DOHH2 (cell line): Measurements from ENCODE around the gene SMARCC1.

Experiments
- H3F3A ChIP-seq: fragments of 200-600 bp; sonication (generic), shearing (Covaris generic); 2 replicates; pipeline ENCODE4 v1.6.0; 2016; ENCODE audit warnings: antibody characterized with exemption, mild to moderate bottlenecking; ENCODE audit not compliant: control insufficient read depth, insufficient read depth
- H3K27ac ChIP-seq: fragments of 200-600 bp; sonication (generic); 2 replicates; pipeline ENCODE4 v1.5.1; 2014; ENCODE audit warnings: low read depth, mild to moderate bottlenecking, low read length, moderate library complexity
- H3K27me3 ChIP-seq: fragments of 200-600 bp; sonication (generic); 2 replicates; pipeline ENCODE4 v1.6.1; 2014; ENCODE audit warnings: mild to moderate bottlenecking, low read length, mixed read lengths; ENCODE audit not compliant: control insufficient read depth
- H3K36me3 ChIP-seq: fragments of 200-600 bp; sonication (generic); 2 replicates; pipeline ENCODE4 v1.6.1; 2014; ENCODE audit warnings: mild to moderate bottlenecking, low read length, moderate library complexity, mixed read lengths; ENCODE audit not compliant: control insufficient read depth
- H3K4me1 ChIP-seq: fragments of 200-600 bp; sonication (generic); 2 replicates; pipeline ENCODE4 v1.6.1; 2014; ENCODE audit warnings: mild to moderate bottlenecking, low read length, mixed read lengths; ENCODE audit not compliant: control insufficient read depth
- H3K4me2 ChIP-seq: fragments of 200-600 bp; sonication (generic); 2 replicates; pipeline ENCODE4 v1.6.0; 2014; ENCODE audit warnings: mild to moderate bottlenecking, low read length, moderate library complexity
- H3K4me3 ChIP-seq: fragments of 200-600 bp; sonication (generic); 2 replicates; pipeline ENCODE4 v1.5.1; 2014; ENCODE audit warnings: mild to moderate bottlenecking, low read length, mixed read lengths
- H3K79me2 ChIP-seq: fragments of 200-600 bp; sonication (generic); 2 replicates; pipeline ENCODE4 v1.6.1; 2014; ENCODE audit warnings: mild to moderate bottlenecking, low read length, mixed read lengths; ENCODE audit not compliant: control insufficient read depth
- H3K9me2 ChIP-seq: fragments of 200-600 bp; sonication (generic); replicated peaks from 2 replicates; pipeline ENCODE4 v1.6.1; 2014; ENCODE audit warnings: mild to moderate bottlenecking, low read length, mixed read lengths; ENCODE audit not compliant: control insufficient read depth
- H3K9me3 ChIP-seq: fragments of 200-600 bp; sonication (generic); 2 replicates; pipeline ENCODE4 v1.6.1; 2014; ENCODE audit warnings: antibody characterized with exemption, low read length, mixed read lengths; ENCODE audit not compliant: control insufficient read depth, insufficient read depth
- H4K20me1 ChIP-seq: fragments of 200-600 bp; sonication (generic); 2 replicates; pipeline ENCODE4 v1.6.0; 2014; ENCODE audit warnings: low read depth, mild to moderate bottlenecking, antibody characterized with exemption, low read length, moderate library complexity; ENCODE audit not compliant: control insufficient read depth, insufficient read depth
- CTCF ChIP-seq: fragments of 200-600 bp; sonication (generic); IDR thresholded peaks from one replicate; pipeline ENCODE4 v1.5.1; 2014; ENCODE audit warnings: antibody characterized with exemption, mild to moderate bottlenecking, low read depth, low read length; ENCODE audit not compliant: poor library complexity, severe bottlenecking
- EZH2phosphoT487 ChIP-seq: fragments of 200-600 bp; sonication (generic); IDR thresholded peaks from 2 replicates; pipeline ENCODE4 v1.6.1; 2017; ENCODE audit warnings: borderline replicate concordance, mild to moderate bottlenecking, antibody characterized with exemption, low read length, moderate library complexity, mixed read lengths

SMARCC1 gene

GRCh38 chr3:47701388-47701787, 80.3 kb downstream of the SMARCC1 start:
- H3K4me3 ChIP-seq = no peak overlapping the region
- no peaks in the 10 kb centered on the region for H4K20me1 ChIP-seq
- no peaks in the 10 kb centered on the region for H3K9me3 ChIP-seq
- H3K9me2 ChIP-seq = no peaks in the 10 kb centered on the region
- H3K4me2 ChIP-seq = no peak overlapping the region
- no peaks in the 10 kb centered on the region for H3K4me1 ChIP-seq
- H3K36me3 ChIP-seq = peaks cover 80% of the 10 kb centered on the region
- no peaks in the 10 kb centered on the region for H3K79me2 ChIP-seq
- H3F3A ChIP-seq = peaks cover 11% of the 10 kb centered on the region
- H3K27ac ChIP-seq = no peak overlapping the region
- H3K27me3 ChIP-seq = no peaks in the 10 kb centered on the region
- TF ChIP-seq EZH2phosphoT487 (no peak), CTCF (no peak)

GRCh38 chr3:47692158-47692557, 89.5 kb downstream of the SMARCC1 start:
- Histone ChIP-seq H4K20me1 (no peaks in the 10 kb centered on the region), H3K9me3 (no peaks in the 10 kb centered on the region), H3F3A (peaks cover 2% of the 10 kb centered on the region), H3K36me3 (peaks cover 86% of the 10 kb centered on the region), H3K79me2 (no peaks in the 10 kb centered on the region), H3K9me2 (no peaks in the 10 kb centered on the region), H3K27ac (no peak overlapping the region), H3K4me1 (no peaks in the 10 kb centered on the region), H3K27me3 (no peaks in the 10 kb centered on the region), H3K4me3 (no peak overlapping the region), H3K4me2 (no peak overlapping the region)
- no peak for TF ChIP-seq EZH2phosphoT487
- TF ChIP-seq CTCF = no peak

- H3K9me3 ChIP-seq = no peaks in the 10 kb centered on the region
- no peaks in the 10 kb centered on the region for H3K27me3 ChIP-seq
- H3K4me3 ChIP-seq = no peak overlapping the region
- H3K36me3 ChIP-seq = peaks cover 88% of the 10 kb centered on the region
- H3K4me1 ChIP-seq = no peaks in the 10 kb centered on the region
- H3K79me2 ChIP-seq = no peaks in the 10 kb centered on the region
- H4K20me1 ChIP-seq = no peaks in the 10 kb centered on the region
- H3K4me2 ChIP-seq = no peak overlapping the region
- TF ChIP-seq EZH2phosphoT487 (no peak), CTCF (no peak)
- H3K27ac ChIP-seq = no peak overlapping the region
- H3K9me2 ChIP-seq = no peaks in the 10 kb centered on the region
- H3F3A ChIP-seq = peaks cover 2% of the 10 kb centered on the region; the same call in 1 of the 2 replicates
These were observed 93.2 kb downstream of the SMARCC1 start for GRCh38 chr3:47688488-47688887.
